ENCODE data around the gene UGT1A9. TPM values are rescaled to one million over a fixed set of nuclear protein-coding genes. Genes with fewer than 3 reads are reported as not detected.
"Not testable (repeated sequence)": the region's sequence is repeated elsewhere in the genome, so short reads cannot be mapped to it uniquely, and the experiment has no call there.

Gene UGT1A9
- total RNA-seq, 2 donors from 2014 or later = not detected

GRCh38 chr2:233643128-233643527, 28.6 kb upstream of the UGT1A9 start:
- TF ChIP-seq POLR2AphosphoS5 (IDR thresholded peaks at IDR 0.05) (no peak), POLR2A (IDR thresholded peaks at IDR 0.05) (no peak)
- TF ChIP-seq, protein P1, sequence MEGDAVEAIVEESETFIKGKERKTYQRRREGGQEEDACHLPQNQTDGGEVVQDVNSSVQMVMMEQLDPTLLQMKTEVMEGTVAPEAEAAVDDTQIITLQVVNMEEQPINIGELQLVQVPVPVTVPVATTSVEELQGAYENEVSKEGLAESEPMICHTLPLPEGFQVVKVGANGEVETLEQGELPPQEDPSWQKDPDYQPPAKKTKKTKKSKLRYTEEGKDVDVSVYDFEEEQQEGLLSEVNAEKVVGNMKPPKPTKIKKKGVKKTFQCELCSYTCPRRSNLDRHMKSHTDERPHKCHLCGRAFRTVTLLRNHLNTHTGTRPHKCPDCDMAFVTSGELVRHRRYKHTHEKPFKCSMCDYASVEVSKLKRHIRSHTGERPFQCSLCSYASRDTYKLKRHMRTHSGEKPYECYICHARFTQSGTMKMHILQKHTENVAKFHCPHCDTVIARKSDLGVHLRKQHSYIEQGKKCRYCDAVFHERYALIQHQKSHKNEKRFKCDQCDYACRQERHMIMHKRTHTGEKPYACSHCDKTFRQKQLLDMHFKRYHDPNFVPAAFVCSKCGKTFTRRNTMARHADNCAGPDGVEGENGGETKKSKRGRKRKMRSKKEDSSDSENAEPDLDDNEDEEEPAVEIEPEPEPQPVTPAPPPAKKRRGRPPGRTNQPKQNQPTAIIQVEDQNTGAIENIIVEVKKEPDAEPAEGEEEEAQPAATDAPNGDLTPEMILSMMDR (IDR thresholded peaks at IDR 0.05) = no peak
- intact Hi-C loops (cut with DNase I) = no loop called here
- WGBS = 100% methylated on average over 1 of the region's 1 CpG

DNA sequence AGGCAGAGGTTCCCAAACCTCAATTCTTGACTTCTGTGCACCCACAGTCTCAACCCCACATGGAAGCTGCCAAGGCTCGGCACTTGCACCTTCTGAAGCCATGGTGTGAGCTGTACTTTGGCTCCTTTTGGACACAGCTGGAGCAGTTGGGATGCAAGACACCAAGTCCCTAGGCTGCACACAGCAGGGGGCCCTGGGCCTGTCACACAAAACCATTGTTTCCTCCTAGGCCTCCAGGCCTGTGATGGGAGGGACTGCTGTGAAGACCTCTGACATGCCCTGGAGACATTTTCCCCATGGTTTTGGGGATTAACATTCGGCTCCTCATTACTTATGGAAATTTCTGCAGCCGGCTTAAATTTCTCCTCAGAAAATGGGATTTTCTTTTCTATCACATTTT, 25.7 kb upstream of the UGT1A9 start:
- DNase-seq (ENCODE audit: low spot score); H3K9me3 ChIP-seq; H3K27ac ChIP-seq; H3K4me1 ChIP-seq (replicated peaks); H3K27me3 ChIP-seq (replicated peaks; ENCODE audit: insufficient read depth); H3K36me3 ChIP-seq; intact Hi-C loops (cut with DNase I); H3K4me3 ChIP-seq: not testable (repeated sequence)
- WGBS = 100% methylated on average over 3 of the region's 3 CpGs

More at GRCh38 chr2:233643128-233643527, 28.6 kb upstream of the UGT1A9 start:
- Histone ChIP-seq H3K27me3 (replicated peaks; ENCODE audit: insufficient read depth) (no peaks in the 10 kb centered on the region), H3K9me3 (no peaks in the 10 kb centered on the region), H3K4me1 (replicated peaks) (no peaks in the 10 kb centered on the region), H3K4me3 (no peak overlapping the region), H3K36me3 (no peaks in the 10 kb centered on the region), H3K27ac (no peak overlapping the region)
- DNase-seq (ENCODE audit: low spot score) = no peak

GRCh38 chr2:233650981-233651380, 20.7 kb upstream of the UGT1A9 start:
- H3K27ac ChIP-seq = no peak overlapping the region
- no peaks in the 10 kb centered on the region for H3K9me3 ChIP-seq
- H3K27me3 ChIP-seq (replicated peaks; ENCODE audit: insufficient read depth) = no peaks in the 10 kb centered on the region
- DNase-seq (ENCODE audit: low spot score) = no peak
- H3K36me3 ChIP-seq = no peaks in the 10 kb centered on the region
- 68% methylated on average over 4 of the region's 4 CpGs for WGBS
- intact Hi-C loops (cut with DNase I) = no loop called here
- H3K4me3 ChIP-seq = no peak overlapping the region
- no peaks in the 10 kb centered on the region for H3K4me1 ChIP-seq (replicated peaks)
- no peak for TF ChIP-seq POLR2AphosphoS5 (IDR thresholded peaks at IDR 0.05)
- TF ChIP-seq, protein P1 (IDR thresholded peaks at IDR 0.05) = no peak
- no peak for TF ChIP-seq POLR2A (IDR thresholded peaks at IDR 0.05)

DNA sequence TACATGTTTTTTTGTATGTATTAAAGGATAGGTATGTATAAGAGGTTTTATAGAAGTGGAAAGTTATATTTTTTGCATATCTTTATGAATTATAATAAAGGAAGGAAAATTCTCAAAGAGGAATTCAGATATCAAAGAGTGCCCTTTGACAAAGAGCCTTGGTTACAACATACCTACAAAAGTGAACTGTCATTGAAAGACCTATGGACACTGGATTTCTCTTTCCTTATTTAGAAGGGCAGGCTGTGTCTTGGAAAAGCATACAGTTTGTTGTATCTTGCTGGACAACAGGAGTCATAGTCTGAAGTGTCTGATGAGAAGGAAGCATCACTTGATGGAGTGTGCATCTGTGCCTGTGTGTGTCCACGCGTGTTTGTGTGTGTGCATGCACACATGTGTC, 20.3 kb upstream of the UGT1A9 start:
- TF ChIP-seq, protein P1 (IDR thresholded peaks at IDR 0.05) = no peak
- TF ChIP-seq POLR2AphosphoS5 (IDR thresholded peaks at IDR 0.05) (no peak), POLR2A (IDR thresholded peaks at IDR 0.05) (no peak)
- Histone ChIP-seq H3K4me1 (replicated peaks) (no peaks in the 10 kb centered on the region), H3K27me3 (replicated peaks; ENCODE audit: insufficient read depth) (no peaks in the 10 kb centered on the region), H3K36me3 (no peaks in the 10 kb centered on the region), H3K9me3 (no peaks in the 10 kb centered on the region), H3K27ac (no peak overlapping the region), H3K4me3 (no peak overlapping the region)
- WGBS = 95% methylated on average over 2 of the region's 2 CpGs
- intact Hi-C loops (cut with DNase I) = no loop called here
- no peak for DNase-seq (ENCODE audit: low spot score)

DNA sequence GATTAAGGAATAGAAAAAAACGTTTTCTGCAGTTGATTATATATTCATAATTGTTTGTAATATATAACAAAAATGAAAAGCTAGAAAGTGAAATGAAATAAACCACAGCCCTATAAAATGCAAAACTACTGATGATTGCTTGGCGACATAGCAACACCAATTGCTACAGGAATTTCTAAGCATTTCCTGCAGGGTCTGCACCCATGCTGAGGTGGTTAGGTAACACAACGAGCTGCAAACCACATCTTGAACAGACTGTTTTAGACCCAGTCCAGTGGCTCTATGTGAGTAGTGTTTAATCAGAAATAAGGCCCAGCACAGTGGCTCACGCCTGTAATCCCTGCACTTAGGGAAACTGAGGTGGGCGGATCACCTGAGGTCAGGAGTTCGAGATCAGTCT, 17.2 kb upstream of the UGT1A9 start:
- no peak for DNase-seq (ENCODE audit: low spot score)
- Histone ChIP-seq H3K9me3 (no peaks in the 10 kb centered on the region), H3K27ac (no peak overlapping the region), H3K4me3 (no peak overlapping the region), H3K27me3 (replicated peaks; ENCODE audit: insufficient read depth) (no peaks in the 10 kb centered on the region), H3K36me3 (no peaks in the 10 kb centered on the region), H3K4me1 (replicated peaks) (no peaks in the 10 kb centered on the region)
- intact Hi-C loops (cut with DNase I) = no loop called here
- 74% methylated on average over 6 of the region's 6 CpGs for WGBS
- TF ChIP-seq, protein P1 (IDR thresholded peaks at IDR 0.05) = no peak
- TF ChIP-seq POLR2AphosphoS5 (IDR thresholded peaks at IDR 0.05) (no peak), POLR2A (IDR thresholded peaks at IDR 0.05) (no peak)

All from prostate gland (tissue), 2 donors.